NCI-H146 treated with DMSO at 0.1 percent for 48 hours (cell line): ENCODE measurements around the gene TRIM49B.
"Not testable (repeated sequence)": the region's sequence is repeated elsewhere in the genome, so short reads cannot be mapped to it uniquely, and the experiment has no call there.

Experiments
- DNase-seq: peaks from one replicate; lab custom pipeline; 2025; ENCODE audit not compliant: unreplicated experiment; lab: John Stamatoyannopoulos, UW

Gene TRIM49B, protein sequence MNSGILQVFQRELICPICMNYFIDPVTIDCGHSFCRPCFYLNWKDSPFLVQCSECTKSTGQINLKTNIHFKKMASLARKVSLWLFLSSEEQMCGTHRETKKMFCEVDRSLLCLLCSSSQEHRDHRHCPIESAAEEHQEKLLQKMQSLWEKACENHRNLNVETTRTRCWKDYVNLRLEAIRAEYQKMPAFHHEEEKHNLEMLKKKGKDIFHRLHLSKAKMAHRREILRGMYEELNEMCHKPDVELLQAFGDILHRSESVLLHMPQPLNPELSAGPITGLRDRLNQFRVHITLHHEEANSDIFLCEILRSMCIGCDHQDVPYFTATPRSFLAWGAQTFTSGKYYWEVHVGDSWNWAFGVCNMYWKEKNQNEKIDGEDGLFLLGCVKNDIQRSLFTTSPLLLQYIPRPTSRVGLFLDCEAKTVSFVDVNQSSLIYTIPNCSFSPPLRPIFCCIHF

GRCh38 chr11:49028523-49028922, at the start of gene TRIM49B:
Gene TRIM49B, plus strand, starts transcription at chr11:49028823. Its CDS starts 2,777 bp downstream, at chr11:49031600.
- not testable (repeated sequence) for DNase-seq

- not testable (repeated sequence) for DNase-seq
Observed at GRCh38 chr11:48983785-48984184, 44.8 kb upstream of the TRIM49B start, which contains the start of gene TRIM51G. Gene TRIM51G, minus strand, starts transcription at chr11:48983885. Its CDS starts 2,190 bp downstream, at chr11:48981695.

DNA sequence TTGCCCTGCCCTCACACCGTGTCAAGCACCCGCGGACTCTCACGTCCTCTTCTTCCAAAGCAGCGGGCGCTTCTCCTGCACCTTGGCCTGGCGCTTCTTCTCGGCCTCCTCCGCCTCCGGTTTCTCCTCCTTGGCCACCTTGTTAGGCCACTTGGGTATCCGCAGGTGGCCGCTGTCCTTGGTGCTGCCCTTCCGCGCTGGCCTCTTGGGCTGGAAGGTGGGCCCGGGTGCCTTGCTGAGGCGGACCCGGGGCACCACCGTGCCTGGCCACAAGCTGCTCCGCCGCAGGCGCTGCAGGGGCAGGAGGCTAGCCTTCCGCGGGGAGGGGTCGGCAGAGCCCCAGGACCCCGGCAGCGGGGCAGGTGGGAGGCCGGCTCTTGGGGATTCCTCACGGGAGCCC, 19.6 kb downstream of the TRIM49B start:
- not testable (repeated sequence) for DNase-seq

GRCh38 chr11:49049821-49050220, 21.2 kb downstream of the TRIM49B start:
- DNase-seq = not testable (repeated sequence)

- not testable (repeated sequence) for DNase-seq
Observed at GRCh38 chr11:49059012-49059411, 30.4 kb downstream of the TRIM49B start, which contains the start of gene TRIM64C. Gene TRIM64C, minus strand, starts transcription at chr11:49059112. Its CDS starts 0 bp downstream, at chr11:49059112.

DNA sequence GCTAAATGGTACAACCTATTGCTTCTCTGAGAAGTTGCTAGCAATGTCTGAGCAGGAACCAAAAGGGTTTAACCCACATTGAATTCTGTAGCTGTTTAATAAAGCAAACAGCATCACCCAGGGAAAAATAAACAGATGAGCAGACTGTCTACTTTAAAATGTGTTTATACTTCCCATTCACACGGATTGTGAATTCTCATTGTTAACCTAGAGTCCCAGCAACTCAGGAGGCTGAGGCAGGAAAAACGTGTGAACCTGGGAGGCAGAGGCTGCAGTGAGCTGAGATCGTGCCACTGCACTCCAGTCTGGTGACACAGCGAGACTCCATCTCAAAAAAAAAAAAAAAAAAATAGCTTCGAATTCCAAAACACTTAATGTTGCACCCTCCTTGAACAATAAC, 41.3 kb downstream of the TRIM49B start:
- not testable (repeated sequence) for DNase-seq
